Endothelial cell of umbilical vein (primary cell): Measurements from ENCODE around the gene LATS2. TPM values are rescaled to one million over a fixed set of nuclear protein-coding genes. Genes with fewer than 3 reads are reported as not detected.

ENCODE experiments used
- BruUV-seq: library from RNA; stranded (reverse); fragments of 400-500 nt; replicated peaks from 2 replicates; lab custom pipeline; 2021; lab: Mats Ljungman, UMichigan
- CTCF ChIA-PET: fragments of 300-600, 350-600 bp; sonication (Branson Sonifier 250); formaldehyde crosslinking; loops from one replicate; lab custom pipeline; 2021; ENCODE audit warnings: antibody characterized with exemption, inconsistent platforms; lab: Charles Lee
- POLR2A ChIA-PET: fragments of 300-600, 350-600 bp; sonication (Branson Sonifier 250); formaldehyde crosslinking; loops from one replicate; lab custom pipeline; 2021; ENCODE audit warnings: antibody characterized with exemption, inconsistent platforms; lab: Charles Lee
- DNase-seq: peaks from one replicate; pipeline ENCODE4 v3.0.0-alpha.2; 2011; ENCODE audit warnings: low read depth, low spot score
- FAIRE-seq: peaks from 2 replicates; lab custom pipeline; 2011; peaks lifted over from hg19 to GRCh38; lab: Jason Lieb, UNC
- H2AFZ ChIP-seq: 2 replicates; pipeline ENCODE4 v1.6.0; 2012; ENCODE audit warnings: low read depth, low read length, control low read depth, inconsistent platforms
- H3K27ac ChIP-seq: 2 replicates; pipeline ENCODE4 v1.5.1; 2011; ENCODE audit warnings: low read depth, mild to moderate bottlenecking, control low read depth, low read length, moderate library complexity; ENCODE audit not compliant: insufficient read depth
- H3K27me3 ChIP-seq, 2 experiments: 2 replicates each; pipeline versions ENCODE4 v1.6.0 to v1.6.1; 2011; ENCODE audit warnings: low read length in 2 of 2, mixed read lengths in 1 of 2; ENCODE audit not compliant: control insufficient read depth in 2 of 2, insufficient read depth in 2 of 2
- H3K36me3 ChIP-seq, 2 experiments: 2 replicates in 1 of 2; 3 replicates in 1 of 2; pipeline ENCODE4 v1.5.1; 2011; ENCODE audit warnings: low read length in 2 of 2, mild to moderate bottlenecking in 1 of 2, moderate library complexity in 1 of 2; ENCODE audit not compliant: control insufficient read depth in 2 of 2, insufficient read depth in 2 of 2; ENCODE audit errors: extremely low read depth in 1 of 2
- H3K4me1 ChIP-seq: 3 replicates; pipeline ENCODE4 v1.5.1; 2011; ENCODE audit warnings: mild to moderate bottlenecking, low read length; ENCODE audit not compliant: control insufficient read depth, insufficient read depth; ENCODE audit errors: extremely low read depth
- H3K4me2 ChIP-seq: 2 replicates; pipeline ENCODE4 v1.6.1; 2011; ENCODE audit warnings: low read length, control low read depth, mixed read lengths; ENCODE audit not compliant: insufficient read depth
- H3K4me3 ChIP-seq, 3 experiments: fragments of 200-600 bp in 1 of 3; sonication (generic), shearing (Covaris generic) in 1 of 3; replicated peaks in 1 of 3; 2 replicates each; pipeline ENCODE4 v1.5.1; 2011 to 2016; ENCODE audit warnings: control low read depth in 3 of 3, low read length in 3 of 3, mild to moderate bottlenecking in 2 of 3, inconsistent platforms in 1 of 3, low read depth in 1 of 3, moderate library complexity in 1 of 3; ENCODE audit not compliant: insufficient read depth in 1 of 3
- H3K79me2 ChIP-seq: 2 replicates; pipeline ENCODE4 v1.6.0; 2012; ENCODE audit warnings: low read length, inconsistent platforms; ENCODE audit not compliant: control insufficient read depth, insufficient read depth
- H3K9ac ChIP-seq: replicated peaks from 2 replicates; pipeline ENCODE3; 2011; ENCODE audit warnings: low read length, control low read depth; ENCODE audit not compliant: insufficient read depth; ENCODE audit errors: extremely low read depth
- H3K9me1 ChIP-seq: replicated peaks from 3 replicates; pipeline ENCODE4 v1.6.0; 2011; ENCODE audit warnings: mild to moderate bottlenecking, low read length; ENCODE audit not compliant: control insufficient read depth, insufficient read depth; ENCODE audit errors: extremely low read depth
- H3K9me3 ChIP-seq: replicated peaks from 2 replicates; pipeline ENCODE4 v1.5.1; 2012; ENCODE audit warnings: low read length, inconsistent platforms; ENCODE audit not compliant: control insufficient read depth, insufficient read depth
- H4K20me1 ChIP-seq: replicated peaks from 2 replicates; pipeline ENCODE3; 2011; ENCODE audit warnings: mild to moderate bottlenecking, low read length; ENCODE audit not compliant: control insufficient read depth, insufficient read depth; ENCODE audit errors: extremely low read depth
- EZH2 ChIP-seq: IDR thresholded peaks from 2 replicates; pipeline ENCODE4 v1.6.1; 2012; ENCODE audit warnings: borderline replicate concordance, low read depth, mild to moderate bottlenecking, moderate library complexity, low read length, inconsistent platforms; ENCODE audit not compliant: severe bottlenecking
- FOS ChIP-seq: IDR thresholded peaks from 2 replicates; pipeline ENCODE4 v1.6.1; 2011; ENCODE audit warnings: mild to moderate bottlenecking, low read length, moderate library complexity, borderline replicate concordance; ENCODE audit not compliant: insufficient read depth
- GATA2 ChIP-seq: IDR thresholded peaks from 2 replicates; pipeline ENCODE4 v1.7.0; 2011; ENCODE audit warnings: low read depth, mild to moderate bottlenecking, moderate library complexity, mixed read lengths, low read length; ENCODE audit not compliant: insufficient read length, insufficient read depth
- JUN ChIP-seq: IDR thresholded peaks from 2 replicates; pipeline ENCODE4 v1.6.1; 2011; ENCODE audit warnings: borderline replicate concordance, low read depth; ENCODE audit not compliant: insufficient read length, insufficient read depth
- MYC ChIP-seq: IDR thresholded peaks from one replicate; pipeline ENCODE4 v1.6.1; 2011; ENCODE audit warnings: mild to moderate bottlenecking, low read depth, low read length
- POLR2A ChIP-seq: IDR thresholded peaks from 2 replicates; pipeline ENCODE4 v1.6.1; 2012; ENCODE audit warnings: low read depth, mild to moderate bottlenecking, control low read depth, low read length
- POLR2AphosphoS5 ChIP-seq: IDR thresholded peaks from 2 replicates; pipeline ENCODE4 v1.6.1; 2012; ENCODE audit warnings: low read depth, mild to moderate bottlenecking, control low read depth, low read length, moderate library complexity; ENCODE audit not compliant: insufficient read depth
- dilution Hi-C: fragments of 300-500 bp; cut with MboI; formaldehyde crosslinking; loops from one replicate; pipeline ENCODE4 v1.15.0; 2019; ENCODE audit warnings: low sequenced_read_pairs; ENCODE audit not compliant: extremely low pct_ligation_motif_present
- intact Hi-C: fragments of 100-400 bp; cut with micrococcal nuclease; formaldehyde crosslinking; loops from one replicate; pipeline ENCODE4 v1.10.0; 2022
- polyA plus RNA-seq, 4 experiments: library from polyadenylated mRNA; depleted of rRNA in 3 of 4; stranded (reverse) in 3 of 4; unstranded in 1 of 4; fragments of >200 nt; gene quantifications; 2 replicates each; pipeline versions ENCODE4 v1.2.1 to v1.2.3, GENCODE V29; 2011 to 2012; ENCODE audit warnings: missing spikeins in 1 of 4
- total RNA-seq: library from RNA; stranded (reverse); gene quantifications from 2 replicates; pipeline ENCODE4 v1.2.3, GENCODE V29; 2021
- TF ChIP-seq, protein P1 (sequence below), 2 donors: IDR thresholded peaks; 1 replicate in 1 of 2; 2 replicates in 1 of 2; pipeline ENCODE4 v1.5.1; 2011; ENCODE audit warnings: low read length in 2 of 2, mild to moderate bottlenecking in 2 of 2, moderate library complexity in 2 of 2, control low read depth in 1 of 2, inconsistent platforms in 1 of 2, low read depth in 1 of 2; ENCODE audit not compliant: insufficient read depth in 1 of 2; ENCODE audit errors: extremely low read depth in 1 of 2
- TF ChIP-seq, protein P2 (sequence below): IDR thresholded peaks from 2 replicates; pipeline ENCODE4 v1.6.1; 2011; ENCODE audit not compliant: insufficient read depth, insufficient read length

The LATS2 gene
- total and polyA plus RNA-seq, 2 donors (not counting 3 experiments of a cell fraction or from before 2014, with no cell fraction given), result 33.5 to 67.6 TPM

GRCh38 chr13:21055016-21055415, 6.4 kb downstream of the LATS2 start:
- H3K9me1 ChIP-seq, result no peaks in the 10 kb centered on the region
- no peaks in the 10 kb centered on the region for H3K27me3 ChIP-seq
- H3K9ac ChIP-seq, result no peak overlapping the region
- H4K20me1 ChIP-seq, result peaks cover 18% of the 10 kb centered on the region
- no peak overlapping the region for H2AFZ ChIP-seq
- BruUV-seq, result no TSS peak
- H3K36me3 ChIP-seq, result peaks cover 0 to 4% of the 10 kb centered on the region in 2 experiments
- ChIA-PET POLR2A (no interaction called here), CTCF (interaction anchor here (1.2 to 3.5 kb wide), 3 partner anchors 21 to 111 kb away, joined by 3 to 17 read pairs (median 6); no protein-coding TSS in a partner anchor)
- H3K79me2 ChIP-seq, result peaks cover 99% of the 10 kb centered on the region
- DNase-seq, result no peak
- peak overlapping the region; percentile 25 for H3K4me2 ChIP-seq
- intact Hi-C loops, result no loop called here
- no peak overlapping the region for H3K4me3 ChIP-seq
- no peaks in the 10 kb centered on the region for H3K9me3 ChIP-seq
- no peak for FAIRE-seq
- TF ChIP-seq JUN, result no peak
- no peak for TF ChIP-seq POLR2A
- no peak for TF ChIP-seq EZH2
- TF ChIP-seq, protein P1, sequence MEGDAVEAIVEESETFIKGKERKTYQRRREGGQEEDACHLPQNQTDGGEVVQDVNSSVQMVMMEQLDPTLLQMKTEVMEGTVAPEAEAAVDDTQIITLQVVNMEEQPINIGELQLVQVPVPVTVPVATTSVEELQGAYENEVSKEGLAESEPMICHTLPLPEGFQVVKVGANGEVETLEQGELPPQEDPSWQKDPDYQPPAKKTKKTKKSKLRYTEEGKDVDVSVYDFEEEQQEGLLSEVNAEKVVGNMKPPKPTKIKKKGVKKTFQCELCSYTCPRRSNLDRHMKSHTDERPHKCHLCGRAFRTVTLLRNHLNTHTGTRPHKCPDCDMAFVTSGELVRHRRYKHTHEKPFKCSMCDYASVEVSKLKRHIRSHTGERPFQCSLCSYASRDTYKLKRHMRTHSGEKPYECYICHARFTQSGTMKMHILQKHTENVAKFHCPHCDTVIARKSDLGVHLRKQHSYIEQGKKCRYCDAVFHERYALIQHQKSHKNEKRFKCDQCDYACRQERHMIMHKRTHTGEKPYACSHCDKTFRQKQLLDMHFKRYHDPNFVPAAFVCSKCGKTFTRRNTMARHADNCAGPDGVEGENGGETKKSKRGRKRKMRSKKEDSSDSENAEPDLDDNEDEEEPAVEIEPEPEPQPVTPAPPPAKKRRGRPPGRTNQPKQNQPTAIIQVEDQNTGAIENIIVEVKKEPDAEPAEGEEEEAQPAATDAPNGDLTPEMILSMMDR (IDR thresholded peaks at IDR 0.05; ENCODE audit: extremely low read depth in 1 of 2, insufficient read depth in 1 of 2, low read depth in 1 of 2, low read length in 2 of 2), result no peak
- TF ChIP-seq MYC, result no peak
- TF ChIP-seq POLR2AphosphoS5, result no peak
- peaks cover 71% of the 10 kb centered on the region for H3K4me1 ChIP-seq
- peak overlapping the region; percentile 26 for H3K27ac ChIP-seq
- dilution Hi-C loops, result no loop called here

- intact Hi-C loops, result no loop called here
These were observed 7.1 kb downstream of the LATS2 start for GRCh38 chr13:21054313-21054712.

More at GRCh38 chr13:21054313-21054712, 7.1 kb downstream of the LATS2 start:
- TF ChIP-seq JUN (no peak), MYC (no peak), POLR2AphosphoS5 (no peak), EZH2 (no peak), GATA2 (no peak), FOS (no peak), POLR2A (no peak)
- TF ChIP-seq, protein P2, sequence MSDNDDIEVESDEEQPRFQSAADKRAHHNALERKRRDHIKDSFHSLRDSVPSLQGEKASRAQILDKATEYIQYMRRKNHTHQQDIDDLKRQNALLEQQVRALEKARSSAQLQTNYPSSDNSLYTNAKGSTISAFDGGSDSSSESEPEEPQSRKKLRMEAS, result no peak
- TF ChIP-seq, protein P1 (IDR thresholded peaks at IDR 0.05; ENCODE audit: extremely low read depth in 1 of 2, insufficient read depth in 1 of 2, low read depth in 1 of 2, low read length in 2 of 2), result no peak
- Histone ChIP-seq H3K4me3 (no peak overlapping the region), H3K9me1 (no peaks in the 10 kb centered on the region), H3K27ac (peak overlapping the region; percentile 12), H3K9ac (no peak overlapping the region), H3K27me3 (no peaks in the 10 kb centered on the region), H3K36me3 (peaks cover 0 to 6% of the 10 kb centered on the region in 2 experiments), H2AFZ (no peak overlapping the region), H3K4me2 (no peak overlapping the region), H3K9me3 (no peaks in the 10 kb centered on the region), H3K79me2 (peaks cover 99% of the 10 kb centered on the region), H3K4me1 (peaks cover 65% of the 10 kb centered on the region), H4K20me1 (peaks cover 18% of the 10 kb centered on the region)
- ChIA-PET POLR2A (no interaction called here), CTCF (interaction anchor here (1.0 to 3.5 kb wide), 3 partner anchors 13 to 111 kb away, joined by 3 to 17 read pairs (median 3); no protein-coding TSS in a partner anchor)
- no TSS peak for BruUV-seq
- FAIRE-seq (no peak), DNase-seq (no peak)
- dilution Hi-C loops, result no loop called here
